HEK293 (cell line): ENCODE results near the gene HABP4.

Experiments
- ZNF624 ChIP-seq: fragments of 450-650 bp; formaldehyde crosslinking; IDR thresholded peaks from 2 replicates; pipeline ENCODE4 v1.5.1; 2017; ENCODE audit warnings: missing biosample characterization, missing genetic modification characterization
- TF ChIP-seq, protein P1 (sequence below): fragments of 450-650 bp; formaldehyde crosslinking; conservative IDR thresholded peaks from 2 replicates; pipeline ENCODE4 v1.5.1; 2016; ENCODE audit warnings: low read depth, missing biosample characterization, missing genetic modification characterization
- TF ChIP-seq, protein P2 (sequence below): fragments of 450-650 bp; formaldehyde crosslinking; conservative IDR thresholded peaks from 2 replicates; pipeline ENCODE4 v1.5.1; 2016; ENCODE audit warnings: low read depth, missing biosample characterization, missing genetic modification characterization
- TF ChIP-seq, protein P3 (sequence below): fragments of 450-650 bp; formaldehyde crosslinking; IDR thresholded peaks from 2 replicates; pipeline ENCODE4 v1.5.1; 2016; ENCODE audit warnings: missing biosample characterization, missing genetic modification characterization

DNA sequence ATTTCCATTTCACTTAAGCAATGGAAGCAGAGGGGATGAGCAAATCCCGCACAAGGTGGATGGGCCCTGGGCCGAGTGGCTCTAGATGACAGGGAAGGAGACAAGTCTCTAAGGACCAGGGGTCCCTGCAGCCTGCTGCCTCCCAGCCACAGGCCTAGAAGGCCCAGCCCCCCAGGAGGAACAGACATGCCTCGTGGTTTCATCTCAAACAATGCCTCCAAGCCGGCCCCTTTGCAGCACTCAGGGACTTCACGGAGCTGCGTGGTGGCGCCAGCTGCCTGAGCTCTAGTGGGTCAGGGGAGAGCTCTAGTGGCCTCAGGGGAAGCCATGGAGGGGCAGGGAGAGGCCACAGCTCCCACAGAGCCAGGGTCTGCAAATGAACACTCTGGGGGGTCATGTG is 48.8 kb downstream of the HABP4 start:
- TF ChIP-seq, protein P1, sequence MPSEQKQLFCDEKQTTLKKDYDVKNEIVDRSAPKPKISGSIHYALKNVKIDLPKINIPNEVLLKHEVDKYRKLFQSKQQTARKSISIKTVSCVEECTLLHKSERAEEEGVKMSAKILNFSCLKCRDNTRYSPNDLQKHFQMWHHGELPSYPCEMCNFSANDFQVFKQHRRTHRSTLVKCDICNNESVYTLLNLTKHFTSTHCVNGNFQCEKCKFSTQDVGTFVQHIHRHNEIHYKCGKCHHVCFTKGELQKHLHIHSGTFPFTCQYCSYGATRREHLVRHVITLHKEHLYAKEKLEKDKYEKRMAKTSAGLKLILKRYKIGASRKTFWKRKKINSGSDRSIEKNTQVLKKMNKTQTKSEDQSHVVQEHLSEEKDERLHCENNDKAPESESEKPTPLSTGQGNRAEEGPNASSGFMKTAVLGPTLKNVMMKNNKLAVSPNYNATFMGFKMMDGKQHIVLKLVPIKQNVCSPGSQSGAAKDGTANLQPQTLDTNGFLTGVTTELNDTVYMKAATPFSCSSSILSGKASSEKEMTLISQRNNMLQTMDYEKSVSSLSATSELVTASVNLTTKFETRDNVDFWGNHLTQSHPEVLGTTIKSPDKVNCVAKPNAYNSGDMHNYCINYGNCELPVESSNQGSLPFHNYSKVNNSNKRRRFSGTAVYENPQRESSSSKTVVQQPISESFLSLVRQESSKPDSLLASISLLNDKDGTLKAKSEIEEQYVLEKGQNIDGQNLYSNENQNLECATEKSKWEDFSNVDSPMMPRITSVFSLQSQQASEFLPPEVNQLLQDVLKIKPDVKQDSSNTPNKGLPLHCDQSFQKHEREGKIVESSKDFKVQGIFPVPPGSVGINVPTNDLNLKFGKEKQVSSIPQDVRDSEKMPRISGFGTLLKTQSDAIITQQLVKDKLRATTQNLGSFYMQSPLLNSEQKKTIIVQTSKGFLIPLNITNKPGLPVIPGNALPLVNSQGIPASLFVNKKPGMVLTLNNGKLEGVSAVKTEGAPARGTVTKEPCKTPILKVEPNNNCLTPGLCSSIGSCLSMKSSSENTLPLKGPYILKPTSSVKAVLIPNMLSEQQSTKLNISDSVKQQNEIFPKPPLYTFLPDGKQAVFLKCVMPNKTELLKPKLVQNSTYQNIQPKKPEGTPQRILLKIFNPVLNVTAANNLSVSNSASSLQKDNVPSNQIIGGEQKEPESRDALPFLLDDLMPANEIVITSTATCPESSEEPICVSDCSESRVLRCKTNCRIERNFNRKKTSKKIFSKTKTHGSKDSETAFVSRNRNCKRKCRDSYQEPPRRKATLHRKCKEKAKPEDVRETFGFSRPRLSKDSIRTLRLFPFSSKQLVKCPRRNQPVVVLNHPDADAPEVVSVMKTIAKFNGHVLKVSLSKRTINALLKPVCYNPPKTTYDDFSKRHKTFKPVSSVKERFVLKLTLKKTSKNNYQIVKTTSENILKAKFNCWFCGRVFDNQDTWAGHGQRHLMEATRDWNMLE (tag by site-specific recombination) = no peak
- no peak for TF ChIP-seq ZNF624 (tag by site-specific recombination)
- TF ChIP-seq, protein P2, sequence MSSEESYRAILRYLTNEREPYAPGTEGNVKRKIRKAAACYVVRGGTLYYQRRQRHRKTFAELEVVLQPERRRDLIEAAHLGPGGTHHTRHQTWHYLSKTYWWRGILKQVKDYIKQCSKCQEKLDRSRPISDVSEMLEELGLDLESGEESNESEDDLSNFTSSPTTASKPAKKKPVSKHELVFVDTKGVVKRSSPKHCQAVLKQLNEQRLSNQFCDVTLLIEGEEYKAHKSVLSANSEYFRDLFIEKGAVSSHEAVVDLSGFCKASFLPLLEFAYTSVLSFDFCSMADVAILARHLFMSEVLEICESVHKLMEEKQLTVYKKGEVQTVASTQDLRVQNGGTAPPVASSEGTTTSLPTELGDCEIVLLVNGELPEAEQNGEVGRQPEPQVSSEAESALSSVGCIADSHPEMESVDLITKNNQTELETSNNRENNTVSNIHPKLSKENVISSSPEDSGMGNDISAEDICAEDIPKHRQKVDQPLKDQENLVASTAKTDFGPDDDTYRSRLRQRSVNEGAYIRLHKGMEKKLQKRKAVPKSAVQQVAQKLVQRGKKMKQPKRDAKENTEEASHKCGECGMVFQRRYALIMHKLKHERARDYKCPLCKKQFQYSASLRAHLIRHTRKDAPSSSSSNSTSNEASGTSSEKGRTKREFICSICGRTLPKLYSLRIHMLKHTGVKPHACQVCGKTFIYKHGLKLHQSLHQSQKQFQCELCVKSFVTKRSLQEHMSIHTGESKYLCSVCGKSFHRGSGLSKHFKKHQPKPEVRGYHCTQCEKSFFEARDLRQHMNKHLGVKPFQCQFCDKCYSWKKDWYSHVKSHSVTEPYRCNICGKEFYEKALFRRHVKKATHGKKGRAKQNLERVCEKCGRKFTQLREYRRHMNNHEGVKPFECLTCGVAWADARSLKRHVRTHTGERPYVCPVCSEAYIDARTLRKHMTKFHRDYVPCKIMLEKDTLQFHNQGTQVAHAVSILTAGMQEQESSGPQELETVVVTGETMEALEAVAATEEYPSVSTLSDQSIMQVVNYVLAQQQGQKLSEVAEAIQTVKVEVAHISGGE (tag by site-specific recombination) = no peak
- TF ChIP-seq, protein P3, sequence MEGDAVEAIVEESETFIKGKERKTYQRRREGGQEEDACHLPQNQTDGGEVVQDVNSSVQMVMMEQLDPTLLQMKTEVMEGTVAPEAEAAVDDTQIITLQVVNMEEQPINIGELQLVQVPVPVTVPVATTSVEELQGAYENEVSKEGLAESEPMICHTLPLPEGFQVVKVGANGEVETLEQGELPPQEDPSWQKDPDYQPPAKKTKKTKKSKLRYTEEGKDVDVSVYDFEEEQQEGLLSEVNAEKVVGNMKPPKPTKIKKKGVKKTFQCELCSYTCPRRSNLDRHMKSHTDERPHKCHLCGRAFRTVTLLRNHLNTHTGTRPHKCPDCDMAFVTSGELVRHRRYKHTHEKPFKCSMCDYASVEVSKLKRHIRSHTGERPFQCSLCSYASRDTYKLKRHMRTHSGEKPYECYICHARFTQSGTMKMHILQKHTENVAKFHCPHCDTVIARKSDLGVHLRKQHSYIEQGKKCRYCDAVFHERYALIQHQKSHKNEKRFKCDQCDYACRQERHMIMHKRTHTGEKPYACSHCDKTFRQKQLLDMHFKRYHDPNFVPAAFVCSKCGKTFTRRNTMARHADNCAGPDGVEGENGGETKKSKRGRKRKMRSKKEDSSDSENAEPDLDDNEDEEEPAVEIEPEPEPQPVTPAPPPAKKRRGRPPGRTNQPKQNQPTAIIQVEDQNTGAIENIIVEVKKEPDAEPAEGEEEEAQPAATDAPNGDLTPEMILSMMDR (tag by site-specific recombination) = no peak
